Effector memory CD8-positive, alpha-beta T cell (primary cell): ENCODE results near the gene MAT2B.
A peak's percentile ranks its signal among the peaks of the same experiment; 100 is the strongest.

ENCODE experiments used
- ATAC-seq: fragments of 150-1000 bp; cut with Tn5 transposase; replicated peaks from 2 replicates; pipeline ENCODE4 v1.10.0; 2021; ENCODE audit warnings: mild to moderate bottlenecking, moderate library complexity
- DNase-seq, 3 experiments: peaks; one replicate each; pipeline ENCODE4 v3.0.0; 2021
- H3K27ac Mint-ChIP-seq, 2 donors: one replicate each; pipeline ENCODE4 v1.8.0; 2022; ENCODE audit warnings: mild to moderate bottlenecking in 2 of 2, mixed read lengths in 2 of 2, moderate library complexity in 2 of 2
- H3K27me3 Mint-ChIP-seq, 2 donors: one replicate each; pipeline ENCODE4 v1.8.0; 2022; ENCODE audit warnings: mixed read lengths in 2 of 2
- H3K36me3 Mint-ChIP-seq: one replicate; pipeline ENCODE4 v1.8.0; 2022; ENCODE audit warnings: mild to moderate bottlenecking, moderate library complexity, mixed read lengths; ENCODE audit not compliant: insufficient read depth
- H3K4me1 Mint-ChIP-seq, 2 donors: one replicate each; pipeline ENCODE4 v1.8.0; 2022; ENCODE audit warnings: low read depth in 2 of 2, mixed read lengths in 2 of 2
- H3K4me3 Mint-ChIP-seq, 2 donors: one replicate each; pipeline ENCODE4 v1.8.0; 2022; ENCODE audit warnings: mild to moderate bottlenecking in 2 of 2, mixed read lengths in 2 of 2, moderate library complexity in 2 of 2
- H3K9me3 Mint-ChIP-seq, 2 donors: one replicate each; pipeline ENCODE4 v1.8.0; 2022; ENCODE audit warnings: mixed read lengths in 2 of 2
- total RNA-seq, 9 experiments: gene quantifications; one replicate each; lab custom pipeline; 2026; lab: John Stamatoyannopoulos, UW

The MAT2B gene
- 50.4 to 169 (median 126) reads per million in 9 experiments for total RNA-seq

GRCh38 chr5:163505368-163506094 is at the start of gene MAT2B:
Gene MAT2B, plus strand, starts transcription at chr5:163505619. Its CDS starts 68 bp downstream, at chr5:163505687.
- no peaks in the 10 kb centered on the region for H3K9me3 Mint-ChIP-seq
- H3K36me3 Mint-ChIP-seq: peaks cover 48% of the 10 kb centered on the region
- DNase-seq (peak; percentile 92 to 94 (median 94)), ATAC-seq (peak; percentile 85)
- peaks cover 45 to 59% of the 10 kb centered on the region in 2 donors for H3K4me1 Mint-ChIP-seq
- H3K4me3 Mint-ChIP-seq: peak within 1 kb of the TSS; percentile 91 to 94
- H3K27ac Mint-ChIP-seq: peak within 1 kb of the TSS; percentile 99
- H3K27me3 Mint-ChIP-seq: no peaks in the 10 kb centered on the region

GRCh38 chr5:163456029-163456589 is 49.3 kb upstream of the MAT2B start:
- H3K9me3 Mint-ChIP-seq: no peaks in the 10 kb centered on the region
- no peak for ATAC-seq
- no peak overlapping the region for H3K4me3 Mint-ChIP-seq

GRCh38 chr5:163456840-163457239 is 48.6 kb upstream of the MAT2B start:
- Mint-ChIP-seq H3K9me3 (no peaks in the 10 kb centered on the region), H3K27me3 (no peaks in the 10 kb centered on the region), H3K4me1 (peaks cover 21 to 22% of the 10 kb centered on the region in 2 donors), H3K36me3 (peaks cover 51% of the 10 kb centered on the region), H3K4me3 (no peak overlapping the region), H3K27ac (no peak overlapping the region)
- no peak for ATAC-seq
- DNase-seq: no peak

More at GRCh38 chr5:163456029-163456589, 49.3 kb upstream of the MAT2B start:
- no peak overlapping the region for H3K27ac Mint-ChIP-seq
- H3K4me1 Mint-ChIP-seq: peaks cover 21 to 22% of the 10 kb centered on the region in 2 donors
- no peaks in the 10 kb centered on the region for H3K27me3 Mint-ChIP-seq
- DNase-seq: no peak
- H3K36me3 Mint-ChIP-seq: peaks cover 46% of the 10 kb centered on the region

- Mint-ChIP-seq H3K27ac (peak overlapping the region; percentile 99 to 100), H3K4me3 (peak overlapping the region; percentile 96 to 98), H3K36me3 (peaks cover 52% of the 10 kb centered on the region), H3K27me3 (no peaks in the 10 kb centered on the region), H3K9me3 (no peaks in the 10 kb centered on the region), H3K4me1 (peaks cover 22 to 29% of the 10 kb centered on the region in 2 donors)
- ATAC-seq (no peak), DNase-seq (no peak)
These were observed 46.5 kb upstream of the MAT2B start for GRCh38 chr5:163458778-163459385.

GRCh38 chr5:163459462-163459818 is 46.0 kb upstream of the MAT2B start:
- Mint-ChIP-seq H3K9me3 (no peaks in the 10 kb centered on the region), H3K27me3 (no peaks in the 10 kb centered on the region), H3K36me3 (peaks cover 56% of the 10 kb centered on the region), H3K27ac (peak overlapping the region; percentile 99 to 100), H3K4me1 (peaks cover 22 to 29% of the 10 kb centered on the region in 2 donors), H3K4me3 (peak overlapping the region; percentile 96 to 98)
- DNase-seq: no peak
- ATAC-seq: no peak

GRCh38 chr5:163459819-163460561 is 45.4 kb upstream of the MAT2B start, which contains the start of gene NUDCD2:
Gene NUDCD2, minus strand, starts transcription at chr5:163460102. Its CDS starts 52 bp downstream, at chr5:163460050.
- peaks cover 53% of the 10 kb centered on the region for H3K36me3 Mint-ChIP-seq
- peak within 1 kb of the TSS; percentile 96 to 98 for H3K4me3 Mint-ChIP-seq
- no peaks in the 10 kb centered on the region for H3K27me3 Mint-ChIP-seq
- DNase-seq: peak; percentile 94 to 95 (median 94)
- no peaks in the 10 kb centered on the region for H3K9me3 Mint-ChIP-seq
- H3K27ac Mint-ChIP-seq: peak within 1 kb of the TSS; percentile 99 to 100
- peaks cover 20 to 26% of the 10 kb centered on the region in 2 donors for H3K4me1 Mint-ChIP-seq
- ATAC-seq: peak; percentile 74

GRCh38 chr5:163460562-163461171 is 44.8 kb upstream of the MAT2B start, which contains the start of gene HMMR:
Gene HMMR, plus strand, starts transcription at chr5:163460632. Its CDS starts 61 bp downstream, at chr5:163460693.
- ATAC-seq (no peak), DNase-seq (no peak)
- no peaks in the 10 kb centered on the region for H3K27me3 Mint-ChIP-seq
- peaks cover 18 to 24% of the 10 kb centered on the region in 2 donors for H3K4me1 Mint-ChIP-seq
- H3K4me3 Mint-ChIP-seq: peak within 1 kb of the TSS; percentile 96 to 98
- H3K27ac Mint-ChIP-seq: peak within 1 kb of the TSS; percentile 99 to 100
- peaks cover 47% of the 10 kb centered on the region for H3K36me3 Mint-ChIP-seq
- H3K9me3 Mint-ChIP-seq: no peaks in the 10 kb centered on the region

GRCh38 chr5:163463063-163463435 is 42.4 kb upstream of the MAT2B start:
- no peak for DNase-seq
- H3K27me3 Mint-ChIP-seq: no peaks in the 10 kb centered on the region
- no peak for ATAC-seq
- no peak overlapping the region for H3K4me3 Mint-ChIP-seq
- H3K9me3 Mint-ChIP-seq: no peaks in the 10 kb centered on the region
- H3K36me3 Mint-ChIP-seq: peaks cover 36% of the 10 kb centered on the region
- peak overlapping the region in 1 of 2 donors; percentile 35 for H3K27ac Mint-ChIP-seq
- H3K4me1 Mint-ChIP-seq: peaks cover 16 to 22% of the 10 kb centered on the region in 2 donors

- DNase-seq: no peak
- Mint-ChIP-seq H3K27me3 (no peaks in the 10 kb centered on the region), H3K4me1 (no peaks in the 10 kb centered on the region), H3K27ac (peak overlapping the region in 1 of 2 donors; percentile 60), H3K4me3 (no peak overlapping the region), H3K9me3 (no peaks in the 10 kb centered on the region), H3K36me3 (peaks cover 7% of the 10 kb centered on the region)
- ATAC-seq: no peak
These were observed 37.7 kb upstream of the MAT2B start for GRCh38 chr5:163467682-163468081.

- H3K4me1 Mint-ChIP-seq: no peaks in the 10 kb centered on the region
- DNase-seq: no peak
- no peak overlapping the region for H3K4me3 Mint-ChIP-seq
- no peak overlapping the region for H3K27ac Mint-ChIP-seq
- H3K9me3 Mint-ChIP-seq: no peaks in the 10 kb centered on the region
- H3K36me3 Mint-ChIP-seq: no peaks in the 10 kb centered on the region
- peak; percentile 75 for ATAC-seq
- no peaks in the 10 kb centered on the region for H3K27me3 Mint-ChIP-seq
These were observed 31.7 kb upstream of the MAT2B start for GRCh38 chr5:163473635-163474243.

- DNase-seq: no peak
- ATAC-seq: no peak
- no peaks in the 10 kb centered on the region for H3K9me3 Mint-ChIP-seq
- H3K27ac Mint-ChIP-seq: no peak overlapping the region
- no peaks in the 10 kb centered on the region for H3K36me3 Mint-ChIP-seq
- no peak overlapping the region for H3K4me3 Mint-ChIP-seq
- H3K4me1 Mint-ChIP-seq: no peaks in the 10 kb centered on the region
- H3K27me3 Mint-ChIP-seq: no peaks in the 10 kb centered on the region
These were observed 30.0 kb upstream of the MAT2B start for GRCh38 chr5:163475411-163475810.

- Mint-ChIP-seq H3K9me3 (no peaks in the 10 kb centered on the region), H3K27ac (no peak overlapping the region), H3K4me3 (no peak overlapping the region), H3K4me1 (no peaks in the 10 kb centered on the region), H3K36me3 (no peaks in the 10 kb centered on the region), H3K27me3 (no peaks in the 10 kb centered on the region)
- ATAC-seq (no peak), DNase-seq (no peak)
These were observed 27.1 kb upstream of the MAT2B start for GRCh38 chr5:163478126-163478981.
